ENCODE results near the gene TRIM9.

The TRIM9 gene

DNA sequence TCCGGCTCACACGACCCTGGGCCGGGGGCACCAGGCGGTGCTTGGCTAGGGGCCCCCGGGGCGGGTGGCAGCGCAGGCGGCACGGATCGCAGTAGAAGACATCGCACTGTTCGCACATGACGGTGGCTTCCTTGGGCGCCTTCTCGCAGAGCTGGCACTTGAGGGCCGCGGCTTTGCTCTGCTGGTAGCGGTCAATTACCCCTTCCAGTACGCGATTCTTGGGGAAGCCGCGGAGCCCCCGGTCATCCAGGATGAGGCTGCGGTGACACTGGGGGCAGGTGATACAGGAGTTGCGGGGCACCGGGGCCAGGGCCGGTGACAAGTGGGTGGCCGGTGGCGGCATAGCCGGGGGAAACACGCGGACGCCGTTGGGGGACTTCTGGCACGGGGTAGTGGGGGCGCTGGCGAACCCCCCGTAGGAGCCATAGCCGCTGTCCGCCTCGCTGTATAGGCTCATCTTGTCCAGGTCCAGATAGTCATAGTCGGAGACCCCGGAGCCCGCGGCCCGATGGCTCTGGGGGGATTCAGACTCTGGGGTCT, 553 bp downstream of the TRIM9 start:
- no peak for TF ChIP-seq CTCF (conservative IDR thresholded peaks at IDR 0.05; ENCODE audit: control insufficient read depth, insufficient read depth, low read depth, low read length)
- DNase-seq (ENCODE audit: low read depth) = no peak
- peak overlapping the region; percentile 55 for H3K4me3 ChIP-seq (ENCODE audit: control insufficient read depth, low read depth, low read length)

DNA sequence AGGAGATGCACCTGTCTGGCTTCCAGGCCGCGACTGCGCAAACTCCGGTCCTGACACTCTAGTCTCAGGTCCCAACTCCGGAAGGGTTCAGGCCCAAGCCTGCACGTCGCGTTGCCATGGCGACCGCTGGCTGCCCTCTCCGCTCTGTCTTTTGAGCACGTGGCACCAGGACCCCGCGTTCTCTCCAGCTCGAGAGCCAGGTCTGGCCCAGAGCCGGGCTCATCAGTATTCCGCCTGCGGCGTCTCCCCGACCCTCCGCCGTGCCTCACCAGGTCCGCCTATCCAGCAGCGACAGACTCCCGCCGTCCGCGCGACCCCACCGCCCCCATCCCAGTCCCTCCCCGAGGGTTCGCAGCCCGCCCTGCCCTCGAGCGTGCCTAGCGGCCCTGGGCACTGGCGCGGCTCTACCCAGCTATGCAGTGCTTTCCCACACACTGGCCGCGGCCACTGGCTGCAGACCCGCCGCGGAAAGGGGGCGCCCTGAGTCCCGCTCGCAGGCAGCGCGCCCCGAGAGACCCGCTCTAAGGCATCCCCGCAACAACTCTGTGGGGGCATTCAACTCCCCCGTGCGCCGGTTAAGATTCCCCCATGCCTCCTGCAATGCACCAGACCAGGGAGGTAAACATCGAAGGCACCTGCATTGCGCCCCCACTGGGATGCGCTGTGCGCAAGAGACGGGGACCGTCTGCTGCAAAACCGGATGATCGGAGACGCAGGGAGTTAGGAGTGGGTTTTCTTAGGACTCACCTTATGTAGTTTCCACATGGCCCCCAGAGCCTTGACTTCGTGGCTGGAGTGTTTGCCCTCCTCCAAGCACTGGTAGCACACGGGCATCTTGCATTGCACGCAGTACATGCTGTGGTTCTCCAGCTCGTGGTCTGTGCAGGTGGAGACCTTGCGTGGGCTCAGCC, 1.3 kb downstream of the TRIM9 start:
- peak overlapping the region; percentile 55 for H3K4me3 ChIP-seq (ENCODE audit: control insufficient read depth, low read depth, low read length)
- TF ChIP-seq CTCF (conservative IDR thresholded peaks at IDR 0.05; ENCODE audit: control insufficient read depth, insufficient read depth, low read depth, low read length) = peak; percentile 40
- DNase-seq (ENCODE audit: low read depth) = no peak

GRCh38 chr14:51092965-51093364, 1.9 kb downstream of the TRIM9 start:
- DNase-seq (ENCODE audit: low read depth) = no peak
- H3K4me3 ChIP-seq (ENCODE audit: control insufficient read depth, low read depth, low read length) = no peak overlapping the region
- no peak for TF ChIP-seq CTCF (conservative IDR thresholded peaks at IDR 0.05; ENCODE audit: control insufficient read depth, insufficient read depth, low read depth, low read length)

GRCh38 chr14:51089278-51089677, 5.6 kb downstream of the TRIM9 start:
- H3K4me3 ChIP-seq (ENCODE audit: control insufficient read depth, low read depth, low read length) = no peak overlapping the region
- no peak for DNase-seq (ENCODE audit: low read depth)
- no peak for TF ChIP-seq CTCF (conservative IDR thresholded peaks at IDR 0.05; ENCODE audit: control insufficient read depth, insufficient read depth, low read depth, low read length)

DNA sequence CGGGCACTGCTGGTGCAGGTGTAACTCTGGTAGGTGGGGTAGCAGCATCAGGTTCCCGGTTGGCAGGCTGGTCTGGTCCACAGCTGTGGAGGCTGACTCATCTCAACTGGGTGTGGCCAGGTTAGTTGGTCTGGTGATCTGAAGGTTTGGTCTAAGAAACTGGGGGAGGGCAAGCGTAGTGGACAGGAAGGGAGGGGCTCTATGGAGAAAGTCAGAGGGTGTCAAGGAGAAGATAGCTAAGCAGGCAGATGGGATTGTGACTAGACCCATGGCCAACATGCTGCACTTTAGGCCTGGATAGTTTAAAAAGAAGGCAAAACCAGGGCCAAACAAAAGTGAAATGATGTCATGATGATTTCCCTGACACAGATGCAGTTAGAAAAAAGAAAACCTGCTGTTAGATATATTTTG, 7.9 kb downstream of the TRIM9 start:
- H3K4me3 ChIP-seq (ENCODE audit: control insufficient read depth, low read depth, low read length) = no peak overlapping the region
- TF ChIP-seq CTCF (conservative IDR thresholded peaks at IDR 0.05; ENCODE audit: control insufficient read depth, insufficient read depth, low read depth, low read length) = no peak
- peak; percentile 35 for DNase-seq (ENCODE audit: low read depth)

DNA sequence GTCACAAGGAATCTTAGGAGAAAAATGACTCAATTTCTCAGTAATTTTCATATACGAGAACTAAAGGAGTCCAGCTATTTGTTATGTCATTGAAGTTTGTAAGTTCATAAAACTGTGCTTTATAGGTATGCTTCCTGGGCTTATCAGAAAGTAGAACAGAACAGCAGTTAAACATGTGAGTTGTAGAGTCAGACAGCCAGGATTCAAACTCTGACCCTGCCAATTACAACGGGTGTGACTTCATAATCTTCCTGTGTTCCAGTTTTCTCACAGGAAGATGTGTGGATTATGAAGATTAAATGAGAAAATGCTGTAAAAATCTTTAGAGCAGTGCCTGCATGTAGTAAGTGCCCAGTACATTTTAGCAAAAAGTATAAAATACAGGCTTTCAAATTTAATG, 8.9 kb downstream of the TRIM9 start:
- no peak for TF ChIP-seq CTCF (conservative IDR thresholded peaks at IDR 0.05; ENCODE audit: control insufficient read depth, insufficient read depth, low read depth, low read length)
- DNase-seq (ENCODE audit: low read depth) = no peak
- H3K4me3 ChIP-seq (ENCODE audit: control insufficient read depth, low read depth, low read length) = no peak overlapping the region
